ENCODE measurements around the gene TMEM212. TPM values are rescaled to one million over a fixed set of nuclear protein-coding genes. Genes with fewer than 3 reads are reported as not detected.

The TMEM212 gene
- total and polyA plus RNA-seq, 2 of the 13 experiments (the other 11 are each of a cell fraction or from before 2014, with no cell fraction given): not detected

DNA sequence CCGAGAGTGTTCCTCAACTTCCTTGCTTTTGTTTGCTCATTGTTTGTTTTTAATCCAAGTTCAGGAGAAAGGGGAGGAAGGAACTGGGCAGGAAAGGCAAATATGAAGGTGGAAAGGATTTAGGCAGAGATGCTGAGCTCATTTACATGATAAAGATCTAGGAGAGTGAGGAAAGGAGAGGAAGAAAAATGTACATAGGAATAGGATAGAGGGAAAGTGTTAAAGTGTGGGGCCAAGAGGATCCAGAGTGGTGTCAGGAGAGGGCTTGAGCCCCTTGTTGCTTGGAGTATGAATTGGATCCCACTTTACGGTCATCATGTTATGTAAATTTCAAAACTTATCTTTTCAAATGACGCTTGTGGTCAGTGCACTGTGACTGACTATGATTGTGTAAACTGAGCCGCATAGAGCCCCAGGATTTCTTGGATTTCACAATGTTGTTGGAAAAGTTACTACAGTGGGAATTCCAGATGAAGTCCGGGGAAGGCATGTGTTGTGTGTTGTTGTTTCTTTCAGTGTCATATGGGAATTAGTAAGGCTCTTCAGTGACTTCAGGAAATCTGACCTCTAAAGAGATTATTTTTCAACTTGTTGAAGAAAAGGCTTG lies 17.8 kb upstream of the TMEM212 start (continued):
- TF ChIP-seq, protein P1, sequence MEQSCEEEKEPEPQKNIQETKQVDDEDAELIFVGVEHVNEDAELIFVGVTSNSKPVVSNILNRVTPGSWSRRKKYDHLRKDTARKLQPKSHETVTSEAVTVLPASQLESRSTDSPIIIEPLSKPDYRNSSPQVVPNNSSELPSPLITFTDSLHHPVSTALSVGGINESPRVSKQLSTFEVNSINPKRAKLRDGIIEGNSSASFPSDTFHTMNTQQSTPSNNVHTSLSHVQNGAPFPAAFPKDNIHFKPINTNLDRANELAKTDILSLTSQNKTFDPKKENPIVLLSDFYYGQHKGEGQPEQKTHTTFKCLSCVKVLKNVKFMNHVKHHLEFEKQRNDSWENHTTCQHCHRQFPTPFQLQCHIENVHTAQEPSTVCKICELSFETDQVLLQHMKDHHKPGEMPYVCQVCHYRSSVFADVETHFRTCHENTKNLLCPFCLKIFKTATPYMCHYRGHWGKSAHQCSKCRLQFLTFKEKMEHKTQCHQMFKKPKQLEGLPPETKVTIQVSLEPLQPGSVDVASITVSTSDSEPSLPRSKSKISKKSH (CRISPR knock-in tag; IDR thresholded peaks at IDR 0.05; ENCODE audit: borderline replicate concordance): no peak
- TF ChIP-seq NR3C1 (CRISPR knock-in tag; IDR thresholded peaks at IDR 0.05) (no peak), ZKSCAN1 (IDR thresholded peaks at IDR 0.05; ENCODE audit: low read length) (no peak), ZSCAN20 (CRISPR knock-in tag; IDR thresholded peaks at IDR 0.05; ENCODE audit: borderline replicate concordance) (no peak), RFX1 (IDR thresholded peaks at IDR 0.05) (no peak), ZNF317 (CRISPR knock-in tag; IDR thresholded peaks at IDR 0.05) (no peak), ZNF761 (CRISPR knock-in tag; conservative IDR thresholded peaks at IDR 0.05) (0 out of 2 replicates have a peak, but pooled peaks have one; percentile 23), TSC22D2 (CRISPR knock-in tag; IDR thresholded peaks at IDR 0.05; ENCODE audit: borderline replicate concordance) (no peak), BRD4 (CRISPR knock-in tag; IDR thresholded peaks at IDR 0.05) (no peak), SSRP1 (CRISPR knock-in tag; IDR thresholded peaks at IDR 0.05) (no peak)
- TF ChIP-seq, protein P2, sequence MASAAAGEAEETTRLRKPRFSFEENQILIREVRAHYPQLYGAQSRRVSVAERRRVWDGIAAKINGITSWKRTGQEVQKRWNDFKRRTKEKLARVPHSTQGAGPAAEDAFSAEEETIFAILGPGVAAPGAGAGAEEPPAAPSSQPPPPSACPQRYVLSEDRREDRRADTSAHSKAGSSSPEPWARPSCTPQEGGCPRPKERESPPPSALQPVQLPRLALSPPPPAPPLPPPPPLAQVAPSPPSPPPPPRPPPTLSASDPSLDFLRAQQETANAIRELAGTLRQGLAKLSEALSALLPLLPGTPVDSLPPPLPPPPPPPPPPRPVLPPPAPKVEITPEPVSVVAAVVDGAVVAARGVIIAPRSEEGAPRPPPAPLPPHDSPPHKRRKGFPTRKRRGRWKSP (CRISPR knock-in tag; IDR thresholded peaks at IDR 0.05): 0 out of 2 replicates have a peak, but pooled peaks have one; percentile 34
- TF ChIP-seq, protein P3, sequence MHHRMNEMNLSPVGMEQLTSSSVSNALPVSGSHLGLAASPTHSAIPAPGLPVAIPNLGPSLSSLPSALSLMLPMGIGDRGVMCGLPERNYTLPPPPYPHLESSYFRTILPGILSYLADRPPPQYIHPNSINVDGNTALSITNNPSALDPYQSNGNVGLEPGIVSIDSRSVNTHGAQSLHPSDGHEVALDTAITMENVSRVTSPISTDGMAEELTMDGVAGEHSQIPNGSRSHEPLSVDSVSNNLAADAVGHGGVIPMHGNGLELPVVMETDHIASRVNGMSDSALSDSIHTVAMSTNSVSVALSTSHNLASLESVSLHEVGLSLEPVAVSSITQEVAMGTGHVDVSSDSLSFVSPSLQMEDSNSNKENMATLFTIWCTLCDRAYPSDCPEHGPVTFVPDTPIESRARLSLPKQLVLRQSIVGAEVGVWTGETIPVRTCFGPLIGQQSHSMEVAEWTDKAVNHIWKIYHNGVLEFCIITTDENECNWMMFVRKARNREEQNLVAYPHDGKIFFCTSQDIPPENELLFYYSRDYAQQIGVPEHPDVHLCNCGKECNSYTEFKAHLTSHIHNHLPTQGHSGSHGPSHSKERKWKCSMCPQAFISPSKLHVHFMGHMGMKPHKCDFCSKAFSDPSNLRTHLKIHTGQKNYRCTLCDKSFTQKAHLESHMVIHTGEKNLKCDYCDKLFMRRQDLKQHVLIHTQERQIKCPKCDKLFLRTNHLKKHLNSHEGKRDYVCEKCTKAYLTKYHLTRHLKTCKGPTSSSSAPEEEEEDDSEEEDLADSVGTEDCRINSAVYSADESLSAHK (CRISPR knock-in tag; IDR thresholded peaks at IDR 0.05; ENCODE audit: borderline replicate concordance): no peak
- TF ChIP-seq, protein P4, sequence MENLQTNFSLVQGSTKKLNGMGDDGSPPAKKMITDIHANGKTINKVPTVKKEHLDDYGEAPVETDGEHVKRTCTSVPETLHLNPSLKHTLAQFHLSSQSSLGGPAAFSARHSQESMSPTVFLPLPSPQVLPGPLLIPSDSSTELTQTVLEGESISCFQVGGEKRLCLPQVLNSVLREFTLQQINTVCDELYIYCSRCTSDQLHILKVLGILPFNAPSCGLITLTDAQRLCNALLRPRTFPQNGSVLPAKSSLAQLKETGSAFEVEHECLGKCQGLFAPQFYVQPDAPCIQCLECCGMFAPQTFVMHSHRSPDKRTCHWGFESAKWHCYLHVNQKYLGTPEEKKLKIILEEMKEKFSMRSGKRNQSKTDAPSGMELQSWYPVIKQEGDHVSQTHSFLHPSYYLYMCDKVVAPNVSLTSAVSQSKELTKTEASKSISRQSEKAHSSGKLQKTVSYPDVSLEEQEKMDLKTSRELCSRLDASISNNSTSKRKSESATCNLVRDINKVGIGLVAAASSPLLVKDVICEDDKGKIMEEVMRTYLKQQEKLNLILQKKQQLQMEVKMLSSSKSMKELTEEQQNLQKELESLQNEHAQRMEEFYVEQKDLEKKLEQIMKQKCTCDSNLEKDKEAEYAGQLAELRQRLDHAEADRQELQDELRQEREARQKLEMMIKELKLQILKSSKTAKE (CRISPR knock-in tag; IDR thresholded peaks at IDR 0.05; ENCODE audit: borderline replicate concordance): no peak
- TF ChIP-seq, protein P5, sequence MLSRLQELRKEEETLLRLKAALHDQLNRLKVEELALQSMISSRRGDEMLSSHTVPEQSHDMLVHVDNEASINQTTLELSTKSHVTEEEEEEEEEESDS (CRISPR knock-in tag; IDR thresholded peaks at IDR 0.05; ENCODE audit: borderline replicate concordance): no peak
- TF ChIP-seq, protein P6, sequence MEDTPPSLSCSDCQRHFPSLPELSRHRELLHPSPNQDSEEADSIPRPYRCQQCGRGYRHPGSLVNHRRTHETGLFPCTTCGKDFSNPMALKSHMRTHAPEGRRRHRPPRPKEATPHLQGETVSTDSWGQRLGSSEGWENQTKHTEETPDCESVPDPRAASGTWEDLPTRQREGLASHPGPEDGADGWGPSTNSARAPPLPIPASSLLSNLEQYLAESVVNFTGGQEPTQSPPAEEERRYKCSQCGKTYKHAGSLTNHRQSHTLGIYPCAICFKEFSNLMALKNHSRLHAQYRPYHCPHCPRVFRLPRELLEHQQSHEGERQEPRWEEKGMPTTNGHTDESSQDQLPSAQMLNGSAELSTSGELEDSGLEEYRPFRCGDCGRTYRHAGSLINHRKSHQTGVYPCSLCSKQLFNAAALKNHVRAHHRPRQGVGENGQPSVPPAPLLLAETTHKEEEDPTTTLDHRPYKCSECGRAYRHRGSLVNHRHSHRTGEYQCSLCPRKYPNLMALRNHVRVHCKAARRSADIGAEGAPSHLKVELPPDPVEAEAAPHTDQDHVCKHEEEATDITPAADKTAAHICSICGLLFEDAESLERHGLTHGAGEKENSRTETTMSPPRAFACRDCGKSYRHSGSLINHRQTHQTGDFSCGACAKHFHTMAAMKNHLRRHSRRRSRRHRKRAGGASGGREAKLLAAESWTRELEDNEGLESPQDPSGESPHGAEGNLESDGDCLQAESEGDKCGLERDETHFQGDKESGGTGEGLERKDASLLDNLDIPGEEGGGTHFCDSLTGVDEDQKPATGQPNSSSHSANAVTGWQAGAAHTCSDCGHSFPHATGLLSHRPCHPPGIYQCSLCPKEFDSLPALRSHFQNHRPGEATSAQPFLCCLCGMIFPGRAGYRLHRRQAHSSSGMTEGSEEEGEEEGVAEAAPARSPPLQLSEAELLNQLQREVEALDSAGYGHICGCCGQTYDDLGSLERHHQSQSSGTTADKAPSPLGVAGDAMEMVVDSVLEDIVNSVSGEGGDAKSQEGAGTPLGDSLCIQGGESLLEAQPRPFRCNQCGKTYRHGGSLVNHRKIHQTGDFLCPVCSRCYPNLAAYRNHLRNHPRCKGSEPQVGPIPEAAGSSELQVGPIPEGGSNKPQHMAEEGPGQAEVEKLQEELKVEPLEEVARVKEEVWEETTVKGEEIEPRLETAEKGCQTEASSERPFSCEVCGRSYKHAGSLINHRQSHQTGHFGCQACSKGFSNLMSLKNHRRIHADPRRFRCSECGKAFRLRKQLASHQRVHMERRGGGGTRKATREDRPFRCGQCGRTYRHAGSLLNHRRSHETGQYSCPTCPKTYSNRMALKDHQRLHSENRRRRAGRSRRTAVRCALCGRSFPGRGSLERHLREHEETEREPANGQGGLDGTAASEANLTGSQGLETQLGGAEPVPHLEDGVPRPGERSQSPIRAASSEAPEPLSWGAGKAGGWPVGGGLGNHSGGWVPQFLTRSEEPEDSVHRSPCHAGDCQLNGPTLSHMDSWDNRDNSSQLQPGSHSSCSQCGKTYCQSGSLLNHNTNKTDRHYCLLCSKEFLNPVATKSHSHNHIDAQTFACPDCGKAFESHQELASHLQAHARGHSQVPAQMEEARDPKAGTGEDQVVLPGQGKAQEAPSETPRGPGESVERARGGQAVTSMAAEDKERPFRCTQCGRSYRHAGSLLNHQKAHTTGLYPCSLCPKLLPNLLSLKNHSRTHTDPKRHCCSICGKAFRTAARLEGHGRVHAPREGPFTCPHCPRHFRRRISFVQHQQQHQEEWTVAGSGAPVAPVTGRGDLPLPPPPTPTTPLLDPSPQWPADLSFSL (CRISPR knock-in tag; IDR thresholded peaks at IDR 0.05): peak; percentile 65

Data from HepG2 (cell line).